Rectal smooth muscle tissue (tissue), 1 donor: Measurements from ENCODE around the gene CBFA2T2.
"Not testable (repeated sequence)": the region's sequence is repeated elsewhere in the genome, so short reads cannot be mapped to it uniquely, and the experiment has no call there.

Experiments
- H3K27ac ChIP-seq: one replicate; pipeline ENCODE4 v1.7.0; 2013; ENCODE audit warnings: low read depth, low read length, inconsistent platforms
- H3K27me3 ChIP-seq: one replicate; pipeline ENCODE4 v1.7.0; 2013; ENCODE audit warnings: low read length; ENCODE audit not compliant: control insufficient read depth, insufficient read depth
- H3K36me3 ChIP-seq: one replicate; pipeline ENCODE4 v1.7.0; 2013; ENCODE audit warnings: low read length; ENCODE audit not compliant: control insufficient read depth, insufficient read depth
- H3K4me1 ChIP-seq: one replicate; pipeline ENCODE4 v1.7.0; 2013; ENCODE audit warnings: low read length; ENCODE audit not compliant: control insufficient read depth, insufficient read depth
- H3K4me3 ChIP-seq: one replicate; pipeline ENCODE4 v1.7.0; 2013; ENCODE audit warnings: low read length
- H3K9ac ChIP-seq: one replicate; pipeline ENCODE4 v1.7.0; 2013; ENCODE audit warnings: low read length

Gene CBFA2T2

GRCh38 chr20:33490023-33490933 is at the start of gene CBFA2T2:
TSS of gene CBFA2T2 (plus strand) at chr20:33490096. CDS start at chr20:33490268, 172 bp downstream.
- H3K27me3 ChIP-seq, result no peaks in the 10 kb centered on the region
- peaks cover 3% of the 10 kb centered on the region for H3K4me1 ChIP-seq
- H3K4me3 ChIP-seq, result peak within 1 kb of the TSS; percentile 97
- no peaks in the 10 kb centered on the region for H3K36me3 ChIP-seq
- H3K9ac ChIP-seq, result peak within 1 kb of the TSS; percentile 93
- peak within 1 kb of the TSS; percentile 95 for H3K27ac ChIP-seq

GRCh38 chr20:33440562-33440961 is 49.3 kb upstream of the CBFA2T2 start:
- not testable (repeated sequence) for H3K9ac ChIP-seq, H3K4me1 ChIP-seq, H3K27me3 ChIP-seq, H3K4me3 ChIP-seq, H3K27ac ChIP-seq, H3K36me3 ChIP-seq

DNA sequence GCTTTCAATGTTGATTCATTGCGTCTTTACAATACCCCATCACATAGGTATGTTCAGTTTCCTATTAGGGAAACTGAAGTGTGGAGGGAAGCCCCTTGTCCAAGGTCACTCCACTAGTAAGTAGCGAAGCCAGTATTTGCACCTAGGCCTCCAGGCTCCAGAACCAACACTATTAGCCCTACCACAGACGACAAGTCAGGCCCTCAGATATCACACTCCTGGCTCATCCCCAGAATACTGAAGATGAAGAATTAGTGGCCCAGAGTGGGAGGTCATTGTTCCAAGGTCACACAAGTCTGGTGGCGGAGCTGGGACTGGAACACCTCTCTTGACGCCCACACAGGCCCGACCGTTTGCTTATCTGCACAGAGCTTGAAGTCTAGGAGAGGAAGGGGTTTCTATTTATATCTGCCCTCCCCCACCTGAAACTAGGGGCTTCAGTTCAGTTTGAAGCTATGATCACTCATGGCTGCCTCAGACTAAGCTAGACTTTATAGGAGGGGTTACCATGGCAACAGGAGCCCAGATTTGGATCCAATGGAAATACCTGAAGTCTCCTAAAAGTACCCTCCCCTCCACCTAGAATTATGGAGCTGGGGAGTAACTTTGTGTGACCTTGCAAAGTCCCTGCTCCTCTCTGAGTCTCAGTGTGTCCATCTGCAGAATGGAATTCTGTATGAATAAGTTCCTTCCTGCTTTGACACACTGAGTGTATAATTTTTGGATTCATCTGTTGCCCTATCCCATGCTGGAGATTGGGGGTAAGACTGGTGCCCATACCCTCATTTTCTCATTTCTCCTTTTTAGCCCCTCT is 48.5 kb upstream of the CBFA2T2 start:
- Histone ChIP-seq H3K9ac (no peak overlapping the region), H3K27ac (no peak overlapping the region), H3K36me3 (no peaks in the 10 kb centered on the region), H3K27me3 (no peaks in the 10 kb centered on the region), H3K4me3 (no peak overlapping the region), H3K4me1 (no peaks in the 10 kb centered on the region)

GRCh38 chr20:33442136-33443005 is 47.5 kb upstream of the CBFA2T2 start:
- H3K4me3 ChIP-seq, result peak overlapping the region; percentile 67
- no peak overlapping the region for H3K9ac ChIP-seq
- no peaks in the 10 kb centered on the region for H3K36me3 ChIP-seq
- H3K27me3 ChIP-seq, result no peaks in the 10 kb centered on the region
- no peaks in the 10 kb centered on the region for H3K4me1 ChIP-seq
- peak overlapping the region; percentile 47 for H3K27ac ChIP-seq

GRCh38 chr20:33443006-33443511 is 46.8 kb upstream of the CBFA2T2 start:
- Histone ChIP-seq H3K36me3 (no peaks in the 10 kb centered on the region), H3K27ac (peak overlapping the region; percentile 47), H3K4me3 (peak overlapping the region; percentile 67), H3K27me3 (no peaks in the 10 kb centered on the region), H3K4me1 (no peaks in the 10 kb centered on the region), H3K9ac (peak overlapping the region; percentile 10)

GRCh38 chr20:33443512-33444239 is 46.2 kb upstream of the CBFA2T2 start, which contains the start of gene SNTA1:
TSS of gene SNTA1 (minus strand) at chr20:33443763. CDS start at chr20:33443620, 143 bp downstream.
- peak within 1 kb of the TSS; percentile 10 for H3K9ac ChIP-seq
- H3K27ac ChIP-seq, result peak within 1 kb of the TSS; percentile 47

DNA sequence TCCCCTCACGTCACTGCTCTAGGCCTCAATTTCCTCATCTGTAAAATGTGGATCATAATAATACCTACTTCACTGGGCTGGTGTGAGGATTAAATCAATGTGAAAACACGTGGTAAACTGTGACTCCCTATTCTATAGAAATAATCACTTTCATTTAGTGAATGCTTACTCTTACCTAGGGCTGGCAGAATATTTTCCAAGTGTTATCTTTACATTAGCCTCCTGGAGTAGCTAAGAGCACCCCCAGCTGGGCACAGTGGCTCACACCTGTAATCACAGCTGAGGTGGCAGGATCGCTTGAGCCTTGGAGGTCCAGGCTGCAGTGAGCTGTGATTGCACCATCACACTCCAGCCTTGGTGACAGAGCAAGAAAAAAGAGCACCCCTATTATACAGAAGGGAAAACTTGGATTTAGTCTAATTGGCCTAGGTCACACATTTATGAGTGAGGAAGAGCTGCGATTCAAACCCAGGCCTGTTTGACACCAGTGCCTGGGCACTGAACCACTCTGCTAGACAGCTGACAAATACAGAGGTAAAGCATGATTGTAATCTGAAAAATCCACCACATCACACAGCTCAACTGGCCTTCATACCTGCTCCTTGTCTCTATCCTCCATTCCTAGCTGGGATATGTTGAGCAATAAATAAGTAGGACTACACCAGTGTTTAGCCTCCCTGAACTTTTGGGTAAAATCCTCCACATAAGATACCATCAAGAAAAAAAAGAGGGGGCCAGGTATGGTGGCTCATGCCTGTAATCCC is 44.9 kb upstream of the CBFA2T2 start:
- no peaks in the 10 kb centered on the region for H3K4me1 ChIP-seq
- H3K4me3 ChIP-seq, result peak overlapping the region; percentile 49
- H3K9ac ChIP-seq, result no peak overlapping the region
- H3K27ac ChIP-seq, result no peak overlapping the region
- no peaks in the 10 kb centered on the region for H3K27me3 ChIP-seq
- H3K36me3 ChIP-seq, result no peaks in the 10 kb centered on the region

More at GRCh38 chr20:33443512-33444239, 46.2 kb upstream of the CBFA2T2 start, which contains the start of gene SNTA1:
- H3K27me3 ChIP-seq, result no peaks in the 10 kb centered on the region
- H3K4me3 ChIP-seq, result peak within 1 kb of the TSS; percentile 73
- H3K4me1 ChIP-seq, result no peaks in the 10 kb centered on the region
- H3K36me3 ChIP-seq, result no peaks in the 10 kb centered on the region

DNA sequence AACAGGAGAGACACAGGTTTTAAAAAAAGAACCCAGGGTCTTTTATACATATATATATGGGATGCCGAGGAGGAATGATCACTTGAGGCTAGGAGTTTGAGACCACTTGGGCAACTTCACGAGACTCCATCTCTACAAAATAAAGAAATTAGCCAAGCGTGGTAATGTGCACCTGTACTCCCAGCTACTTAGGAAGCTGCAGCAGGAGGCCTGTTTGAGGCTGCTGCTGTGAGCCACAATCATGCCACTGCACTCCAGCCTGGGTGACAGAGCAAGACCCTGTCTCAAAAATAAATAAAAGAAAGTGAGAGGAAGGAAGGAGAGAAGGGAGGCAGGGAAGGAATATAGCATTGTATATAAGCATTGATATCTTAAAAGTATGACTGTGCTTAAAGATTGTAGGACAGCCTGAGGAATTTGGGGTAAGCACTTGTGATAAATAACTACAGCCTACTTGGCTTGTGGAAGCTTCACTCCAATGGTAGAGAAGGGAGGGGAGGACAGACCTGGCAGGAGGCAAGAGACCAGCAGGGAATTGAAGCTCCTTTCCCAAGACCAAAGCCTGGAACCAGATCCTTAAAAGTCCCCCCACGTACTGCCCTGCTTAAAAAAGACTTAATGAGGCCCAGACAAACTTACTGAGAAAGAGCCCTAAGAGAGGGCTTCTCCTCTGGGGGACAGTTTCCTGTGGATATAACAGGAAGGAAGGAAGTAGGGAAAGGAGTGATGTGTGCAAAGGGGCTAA is 43.8 kb upstream of the CBFA2T2 start:
- Histone ChIP-seq H3K27ac (no peak overlapping the region), H3K9ac (no peak overlapping the region), H3K4me3 (no peak overlapping the region), H3K27me3 (no peaks in the 10 kb centered on the region), H3K36me3 (no peaks in the 10 kb centered on the region), H3K4me1 (no peaks in the 10 kb centered on the region)

DNA sequence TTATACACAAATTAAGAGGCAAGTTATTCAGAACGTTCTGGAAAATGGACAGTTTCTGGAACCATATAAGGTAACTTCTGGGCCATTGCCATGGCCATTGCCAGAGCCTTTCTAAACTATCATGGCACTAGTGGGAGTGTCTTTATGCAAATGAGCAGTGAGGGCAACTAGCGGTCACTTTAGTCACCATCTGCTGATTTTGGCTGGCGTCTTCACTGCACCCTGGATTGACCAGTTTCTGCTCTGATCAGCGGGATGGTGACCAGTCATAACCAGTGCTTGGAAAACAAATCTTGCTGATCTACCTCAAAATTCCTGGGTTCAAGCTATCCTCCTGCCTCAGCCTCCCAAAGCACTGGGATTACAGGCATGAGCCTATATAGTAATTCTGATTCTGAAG is 39.0 kb upstream of the CBFA2T2 start:
- H3K27ac ChIP-seq, result no peak overlapping the region
- no peak overlapping the region for H3K4me3 ChIP-seq
- no peak overlapping the region for H3K9ac ChIP-seq
- no peaks in the 10 kb centered on the region for H3K4me1 ChIP-seq
- H3K36me3 ChIP-seq, result no peaks in the 10 kb centered on the region
- H3K27me3 ChIP-seq, result no peaks in the 10 kb centered on the region

GRCh38 chr20:33456916-33457642 is 32.8 kb upstream of the CBFA2T2 start:
- H3K9ac ChIP-seq, H3K4me1 ChIP-seq: not testable (repeated sequence)

More at GRCh38 chr20:33456916-33457642, 32.8 kb upstream of the CBFA2T2 start:
- not testable (repeated sequence) for H3K36me3 ChIP-seq, H3K27me3 ChIP-seq, H3K4me3 ChIP-seq, H3K27ac ChIP-seq
